Activated naive CD4-positive, alpha-beta T cell (primary cell): ENCODE data around the gene GLB1L3.
"Not testable (repeated sequence)": the region's sequence is repeated elsewhere in the genome, so short reads cannot be mapped to it uniquely, and the experiment has no call there.

Experiments used
- DNase-seq, 4 experiments: peaks; one replicate each; lab custom pipeline; 2025; lab: John Stamatoyannopoulos, UW

The GLB1L3 gene

GRCh38 chr11:134317103-134317502 is 40.9 kb downstream of the GLB1L3 start:
- DNase-seq: no peak

- not testable (repeated sequence) for DNase-seq
Observed at GRCh38 chr11:134321373-134321772, 45.2 kb downstream of the GLB1L3 start.

- no peak for DNase-seq
Observed at GRCh38 chr11:134322553-134322952, 46.4 kb downstream of the GLB1L3 start.

- DNase-seq: no peak
Observed at GRCh38 chr11:134328433-134328832, 52.3 kb downstream of the GLB1L3 start.

GRCh38 chr11:134330611-134331353 is 54.6 kb downstream of the GLB1L3 start:
- DNase-seq: no peak

GRCh38 chr11:134331354-134332188 is 55.4 kb downstream of the GLB1L3 start, which contains the start of gene GLB1L2:
Gene GLB1L2, plus strand, starts transcription at chr11:134331988. Its CDS starts 74 bp downstream, at chr11:134332062.
- DNase-seq: peak; percentile 50 to 82 (median 63)

GRCh38 chr11:134332189-134332631 is 56.0 kb downstream of the GLB1L3 start:
- no peak for DNase-seq

- DNase-seq: no peak
Observed at GRCh38 chr11:134332782-134333181, 56.6 kb downstream of the GLB1L3 start.

GRCh38 chr11:134333312-134333711 is 57.1 kb downstream of the GLB1L3 start:
- no peak for DNase-seq

- DNase-seq: no peak
Observed at GRCh38 chr11:134333946-134334345, 57.8 kb downstream of the GLB1L3 start.

- DNase-seq: no peak
Observed at GRCh38 chr11:134334796-134335571, 58.8 kb downstream of the GLB1L3 start.

- no peak for DNase-seq
Observed at GRCh38 chr11:134337051-134337450, 60.9 kb downstream of the GLB1L3 start.

GRCh38 chr11:134338068-134338467 is 61.9 kb downstream of the GLB1L3 start:
- DNase-seq: no peak

- DNase-seq: no peak
Observed at GRCh38 chr11:134338654-134339053, 62.5 kb downstream of the GLB1L3 start.

- no peak for DNase-seq
Observed at GRCh38 chr11:134339756-134340155, 63.6 kb downstream of the GLB1L3 start.

- no peak for DNase-seq
Observed at GRCh38 chr11:134340354-134340964, 64.3 kb downstream of the GLB1L3 start.

- DNase-seq: no peak
Observed at GRCh38 chr11:134341805-134342571, 65.8 kb downstream of the GLB1L3 start.

- DNase-seq: no peak
Observed at GRCh38 chr11:134342572-134343340, 66.6 kb downstream of the GLB1L3 start.

- no peak for DNase-seq
Observed at GRCh38 chr11:134343646-134344045, 67.5 kb downstream of the GLB1L3 start.
